HG02623 (cell line): ENCODE results near the gene HRH2.
"Not testable (repeated sequence)": the region's sequence is repeated elsewhere in the genome, so short reads cannot be mapped to it uniquely, and the experiment has no call there.

Experiments
- ATAC-seq: cut with Tn5 transposase; IDR thresholded peaks from one replicate; pipeline ENCODE4 v1.9.1; 2021; ENCODE audit warnings: moderate library complexity; ENCODE audit not compliant: unreplicated experiment

HRH2 gene, protein sequence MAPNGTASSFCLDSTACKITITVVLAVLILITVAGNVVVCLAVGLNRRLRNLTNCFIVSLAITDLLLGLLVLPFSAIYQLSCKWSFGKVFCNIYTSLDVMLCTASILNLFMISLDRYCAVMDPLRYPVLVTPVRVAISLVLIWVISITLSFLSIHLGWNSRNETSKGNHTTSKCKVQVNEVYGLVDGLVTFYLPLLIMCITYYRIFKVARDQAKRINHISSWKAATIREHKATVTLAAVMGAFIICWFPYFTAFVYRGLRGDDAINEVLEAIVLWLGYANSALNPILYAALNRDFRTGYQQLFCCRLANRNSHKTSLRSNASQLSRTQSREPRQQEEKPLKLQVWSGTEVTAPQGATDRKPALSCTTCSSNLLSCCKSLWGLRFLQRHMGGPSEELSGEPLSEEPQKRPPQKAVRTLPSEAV

GRCh38 chr5:175657593-175658271 lies at the start of gene HRH2:
Gene HRH2 (plus strand): TSS chr5:175658071. CDS start chr5:175683234, 25,163 bp downstream.
- ATAC-seq: no peak

GRCh38 chr5:175609526-175609925 lies 48.3 kb upstream of the HRH2 start:
- no peak for ATAC-seq

DNA sequence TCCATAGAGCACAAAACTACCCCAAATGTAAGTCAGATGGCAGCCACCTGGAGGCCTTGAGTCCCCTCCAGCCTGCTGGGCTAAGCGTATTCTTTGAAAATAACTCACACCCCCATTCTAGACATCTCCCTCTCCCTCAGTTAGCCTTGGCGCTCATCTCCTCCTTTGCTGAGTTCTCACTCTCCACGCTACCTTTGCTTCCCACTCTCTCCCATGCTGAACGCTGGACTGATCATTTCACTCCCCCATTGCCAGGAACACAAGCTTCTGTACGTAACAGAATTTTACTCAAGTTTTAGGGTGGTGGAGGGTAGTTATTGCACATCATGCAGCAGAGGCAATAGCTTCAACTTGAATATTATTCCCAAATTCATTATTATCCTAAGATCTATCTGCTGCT lies 47.5 kb upstream of the HRH2 start:
- ATAC-seq: no peak

DNA sequence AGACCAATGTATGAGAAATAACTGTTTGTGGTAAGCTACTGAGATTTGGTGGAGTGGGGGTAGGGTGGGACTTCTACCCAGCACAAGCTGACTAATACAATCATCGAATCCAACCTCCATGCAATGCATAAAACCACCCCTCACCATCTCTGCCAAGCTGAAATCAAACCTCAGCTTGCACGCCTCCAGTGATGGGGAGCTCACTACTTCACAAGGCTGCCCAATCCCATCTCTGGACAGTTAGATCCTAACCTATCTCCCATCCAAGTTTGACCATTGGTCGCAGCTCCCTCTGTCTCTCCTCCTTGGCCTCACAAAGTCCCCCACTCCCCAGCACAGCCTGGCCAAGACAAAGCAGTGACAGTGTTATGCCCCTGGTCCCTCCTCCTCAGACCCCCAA lies 47.0 kb upstream of the HRH2 start:
- ATAC-seq: no peak

DNA sequence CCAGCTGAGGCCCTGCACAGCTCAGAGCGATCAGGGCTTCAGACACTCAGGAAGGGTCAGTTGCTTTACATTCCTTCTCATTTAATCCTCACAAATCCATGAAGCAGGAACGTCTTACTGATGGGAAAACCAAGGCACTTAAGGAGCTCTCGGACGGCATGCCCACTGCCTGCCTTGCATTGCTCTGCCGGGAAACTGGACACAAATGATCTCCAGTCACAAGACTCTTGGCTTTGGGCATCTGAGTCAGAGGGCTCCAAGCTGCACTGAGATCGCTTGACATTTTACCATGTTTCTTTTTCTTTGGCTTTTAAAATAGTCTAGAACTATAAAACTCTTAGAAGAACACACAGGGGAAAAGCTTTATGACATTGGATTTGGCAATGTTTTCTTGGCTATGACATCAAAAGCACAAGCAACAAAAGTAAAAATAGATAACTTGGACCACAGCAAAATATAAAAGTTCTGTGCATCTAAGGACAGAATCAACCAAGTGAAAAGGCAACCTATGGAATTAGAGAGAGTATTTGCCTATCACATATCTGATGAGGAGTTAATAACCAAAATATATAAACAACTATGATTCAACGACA lies 43.6 kb upstream of the HRH2 start:
- ATAC-seq: no peak

DNA sequence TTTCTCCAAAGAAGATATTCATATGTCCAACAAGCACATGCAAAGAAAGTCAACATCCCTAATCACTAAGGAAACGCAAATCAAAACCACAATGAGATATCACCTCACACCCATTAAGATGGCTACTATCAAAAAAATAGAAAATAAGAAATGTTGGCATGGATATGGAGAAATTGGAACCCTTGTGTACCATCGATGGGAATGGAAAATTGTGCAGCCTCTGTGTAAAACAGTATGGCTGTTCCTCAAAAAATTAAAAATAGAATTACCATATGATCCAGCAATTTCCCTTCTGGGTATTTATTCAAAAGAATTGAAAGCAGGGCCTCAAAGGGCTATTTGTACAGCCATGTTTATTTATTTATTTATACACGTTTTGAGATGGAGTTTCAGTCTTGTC lies 43.0 kb upstream of the HRH2 start:
- no peak for ATAC-seq

DNA sequence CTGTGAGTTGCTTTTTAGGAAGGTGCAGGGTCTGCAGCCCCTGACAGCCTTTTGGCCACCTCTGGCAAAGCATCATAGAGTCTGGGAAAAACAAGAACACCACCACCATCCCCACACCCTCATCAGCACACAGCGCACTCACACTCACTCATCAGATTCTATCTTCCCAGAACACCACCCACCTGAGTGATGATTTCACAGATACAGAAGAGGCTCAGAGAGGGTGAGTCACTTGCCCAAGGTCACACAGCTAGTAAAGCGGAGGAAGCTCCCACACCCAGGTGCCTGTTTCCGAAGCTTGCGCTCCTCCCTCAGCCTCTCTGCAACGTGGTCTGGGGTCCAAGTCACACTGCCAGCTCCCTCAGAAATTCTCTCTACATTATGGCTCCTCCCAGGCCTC lies 41.8 kb upstream of the HRH2 start:
- no peak for ATAC-seq

- ATAC-seq: not testable (repeated sequence)
Measured at GRCh38 chr5:175616527-175616926, 41.3 kb upstream of the HRH2 start.

DNA sequence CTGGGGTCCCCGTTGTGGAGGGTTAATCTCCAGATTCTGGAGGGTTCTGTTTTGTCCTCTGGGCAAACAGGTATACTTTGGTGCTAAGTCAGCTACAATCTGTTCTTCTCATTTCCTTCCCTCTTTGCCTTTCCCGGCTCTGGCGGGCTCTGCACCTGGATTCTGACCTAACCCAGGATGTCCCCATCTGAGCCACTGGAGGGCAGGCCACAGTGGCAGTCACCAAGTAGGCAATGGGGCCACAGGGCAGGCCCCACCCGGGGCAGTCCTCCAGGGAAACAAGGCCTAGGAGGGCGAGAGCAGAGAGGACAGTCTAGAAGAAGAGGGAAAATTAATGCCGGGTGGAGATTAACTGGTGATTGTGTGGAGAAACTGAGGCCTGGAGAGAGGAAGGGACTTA lies 40.4 kb upstream of the HRH2 start:
- ATAC-seq: no peak

- no peak for ATAC-seq
Measured at GRCh38 chr5:175620527-175620926, 37.3 kb upstream of the HRH2 start.

DNA sequence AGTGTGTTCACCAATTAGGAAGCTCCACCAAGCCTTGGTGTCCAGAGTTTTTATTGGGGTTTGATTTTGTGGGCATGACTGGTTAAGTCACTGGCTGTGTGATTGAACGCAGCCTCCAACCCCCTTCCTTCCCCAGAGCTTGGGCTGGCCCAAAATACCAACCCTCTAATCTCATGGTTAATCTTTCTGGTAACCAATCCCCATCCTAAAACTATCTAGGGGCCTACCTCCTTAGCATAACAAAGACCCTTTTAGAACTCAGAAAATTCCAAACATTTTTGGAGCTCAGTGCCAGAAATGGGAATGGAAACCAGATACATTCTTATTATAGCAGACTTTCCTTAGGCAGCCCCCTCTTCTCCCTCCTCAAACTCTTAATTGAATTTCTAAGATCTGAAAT lies 35.9 kb upstream of the HRH2 start:
- ATAC-seq: no peak

DNA sequence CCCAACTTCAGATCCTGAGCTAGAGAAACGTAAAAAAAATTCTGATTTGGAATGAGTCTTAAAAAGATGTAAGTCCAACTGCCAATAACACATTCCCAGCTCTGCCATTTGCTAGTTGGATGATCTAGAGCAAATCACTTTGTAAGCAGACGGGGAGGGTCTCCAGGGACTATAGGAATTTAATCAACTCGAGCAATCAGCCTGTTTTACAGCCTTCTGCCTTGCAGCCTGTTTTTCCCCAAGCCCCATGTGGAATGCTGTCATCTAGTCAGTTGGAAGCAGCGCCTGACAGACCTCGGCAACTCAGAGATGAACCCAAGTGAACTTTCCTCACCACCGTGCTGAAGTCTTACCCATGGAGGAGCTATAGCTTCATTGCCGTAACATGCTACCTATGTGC lies 34.8 kb upstream of the HRH2 start:
- ATAC-seq: no peak

GRCh38 chr5:175624316-175624715 lies 33.6 kb upstream of the HRH2 start:
- ATAC-seq: no peak

- ATAC-seq: no peak
Measured at GRCh38 chr5:175627005-175627404, 30.9 kb upstream of the HRH2 start.

- no peak for ATAC-seq
Measured at GRCh38 chr5:175627739-175628138, 30.1 kb upstream of the HRH2 start.

- ATAC-seq: no peak
Measured at GRCh38 chr5:175628668-175629067, 29.2 kb upstream of the HRH2 start.

GRCh38 chr5:175629261-175629660 lies 28.6 kb upstream of the HRH2 start:
- ATAC-seq: no peak

DNA sequence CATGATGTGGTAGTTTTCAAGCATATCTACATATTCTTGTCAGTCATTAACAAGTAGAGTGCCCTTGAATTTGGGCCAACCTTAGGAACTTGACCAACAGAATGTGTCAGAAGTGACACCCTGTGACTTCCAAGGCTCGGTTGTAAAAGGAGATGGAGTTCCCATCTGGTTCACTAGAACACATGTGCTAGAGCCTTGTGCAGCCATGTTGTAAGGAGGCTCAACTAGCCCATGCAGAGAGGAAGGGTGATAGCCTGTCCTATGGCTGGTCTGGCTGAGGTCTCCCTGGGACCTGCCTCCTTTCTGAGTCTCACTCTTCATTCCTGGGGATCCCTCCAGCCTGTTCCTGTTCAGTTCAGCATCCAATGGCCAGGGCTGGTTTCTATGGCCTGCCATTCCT lies 28.1 kb upstream of the HRH2 start:
- ATAC-seq: no peak

- no peak for ATAC-seq
Measured at GRCh38 chr5:175635854-175636584, 21.9 kb upstream of the HRH2 start.

- ATAC-seq: no peak
Measured at GRCh38 chr5:175638305-175638704, 19.6 kb upstream of the HRH2 start.

GRCh38 chr5:175640106-175640775 lies 17.6 kb upstream of the HRH2 start:
- ATAC-seq: no peak
